AG10803 (cell line): ENCODE data around the gene MSI2.
"Not testable (repeated sequence)": the region's sequence is repeated elsewhere in the genome, so short reads cannot be mapped to it uniquely, and the experiment has no call there.

Experiments used
- DNase-seq: peaks from one replicate; pipeline ENCODE4 v3.0.0; 2010; ENCODE audit warnings: low read depth
- H3K4me3 ChIP-seq: 2 replicates; pipeline ENCODE4 v1.5.1; 2011; ENCODE audit warnings: mild to moderate bottlenecking, low read length, control low read depth
- CTCF ChIP-seq: conservative IDR thresholded peaks from 2 replicates; pipeline ENCODE4 v1.5.1; 2011; ENCODE audit warnings: mild to moderate bottlenecking, low read length, control low read depth, inconsistent platforms

Gene MSI2

GRCh38 chr17:57213180-57213825 lies 43.0 kb upstream of the MSI2 start:
- H3K4me3 ChIP-seq: no peak overlapping the region
- no peak for TF ChIP-seq CTCF
- no peak for DNase-seq

GRCh38 chr17:57215317-57215716 lies 41.0 kb upstream of the MSI2 start:
- DNase-seq: no peak
- no peak overlapping the region for H3K4me3 ChIP-seq
- no peak for TF ChIP-seq CTCF

GRCh38 chr17:57221366-57222350 lies 34.7 kb upstream of the MSI2 start:
- no peak for TF ChIP-seq CTCF
- H3K4me3 ChIP-seq: no peak overlapping the region
- DNase-seq: no peak

- DNase-seq, H3K4me3 ChIP-seq: not testable (repeated sequence)
Observed at GRCh38 chr17:57222422-57222821, 33.9 kb upstream of the MSI2 start.

GRCh38 chr17:57225127-57225526 lies 31.2 kb upstream of the MSI2 start:
- DNase-seq: no peak
- no peak for TF ChIP-seq CTCF
- H3K4me3 ChIP-seq: no peak overlapping the region

GRCh38 chr17:57226793-57227192 lies 29.5 kb upstream of the MSI2 start:
- DNase-seq: no peak
- H3K4me3 ChIP-seq: no peak overlapping the region
- no peak for TF ChIP-seq CTCF

GRCh38 chr17:57228911-57229310 lies 27.4 kb upstream of the MSI2 start:
- DNase-seq: no peak
- no peak overlapping the region for H3K4me3 ChIP-seq
- TF ChIP-seq CTCF: no peak
